HEK293T (cell line): ENCODE data around the gene ERLIN1.
"Not testable (repeated sequence)": the region's sequence is repeated elsewhere in the genome, so short reads cannot be mapped to it uniquely, and the experiment has no call there.

Experiments
- CTCF ChIA-PET: fragments of 350-600 bp; formaldehyde crosslinking; extraction: SDS; loops from one replicate; lab custom pipeline; 2021; ENCODE audit warnings: antibody characterized with exemption, inconsistent platforms; lab: Yijun Ruan, JAX
- POLR2A ChIA-PET: fragments of 350-600 bp; formaldehyde crosslinking; extraction: SDS; loops from one replicate; lab custom pipeline; 2020; ENCODE audit warnings: antibody characterized with exemption, inconsistent platforms; lab: Yijun Ruan, JAX
- DNase-seq: peaks from one replicate; pipeline ENCODE4 v3.0.0; 2012; ENCODE audit warnings: mixed read lengths; ENCODE audit errors: extremely low spot score
- ARNT ChIP-seq: fragments of 450-650 bp; IDR thresholded peaks from 2 replicates; pipeline ENCODE4 v1.6.1; 2017; ENCODE audit warnings: mild to moderate bottlenecking
- BHLHE40 ChIP-seq: fragments of 450-650 bp; IDR thresholded peaks from 2 replicates; pipeline ENCODE4 v1.6.1; 2016; ENCODE audit warnings: mild to moderate bottlenecking, moderate library complexity, borderline replicate concordance
- CTBP1 ChIP-seq: fragments of 450-650 bp; IDR thresholded peaks from 2 replicates; pipeline ENCODE4 v1.6.1; 2016; ENCODE audit warnings: borderline replicate concordance
- ELF4 ChIP-seq: fragments of 450-650 bp; IDR thresholded peaks from 2 replicates; pipeline ENCODE4 v1.6.1; 2017; ENCODE audit warnings: antibody characterized with exemption
- FOXA1 ChIP-seq: fragments of 450-650 bp; IDR thresholded peaks from 2 replicates; pipeline ENCODE4 v1.6.1; 2016; ENCODE audit warnings: mild to moderate bottlenecking
- FOXK2 ChIP-seq: fragments of 450-650 bp; IDR thresholded peaks from 2 replicates; pipeline ENCODE4 v1.6.1; 2016; ENCODE audit warnings: mild to moderate bottlenecking
- FOXM1 ChIP-seq: fragments of 450-650 bp; IDR thresholded peaks from 2 replicates; pipeline ENCODE4 v1.6.1; 2017; ENCODE audit warnings: mild to moderate bottlenecking, borderline replicate concordance
- HDGF ChIP-seq: fragments of 450-650 bp; IDR thresholded peaks from 2 replicates; pipeline ENCODE4 v1.6.1; 2017; ENCODE audit warnings: antibody characterized with exemption, borderline replicate concordance
- L3MBTL2 ChIP-seq: fragments of 450-650 bp; conservative IDR thresholded peaks from 2 replicates; pipeline ENCODE4 v1.6.1; 2016; ENCODE audit warnings: mild to moderate bottlenecking
- LEF1 ChIP-seq: fragments of 450-650 bp; IDR thresholded peaks from 2 replicates; pipeline ENCODE4 v1.6.1; 2017; ENCODE audit warnings: mild to moderate bottlenecking, borderline replicate concordance
- NFRKB ChIP-seq: fragments of 450-650 bp; IDR thresholded peaks from 2 replicates; pipeline ENCODE4 v1.6.1; 2016; ENCODE audit warnings: mild to moderate bottlenecking, moderate library complexity
- SP1 ChIP-seq: fragments of 450-650 bp; IDR thresholded peaks from 2 replicates; pipeline ENCODE4 v1.6.1; 2017
- SUZ12 ChIP-seq: fragments of 450-650 bp; IDR thresholded peaks from 2 replicates; pipeline ENCODE4 v1.6.1; 2016; ENCODE audit warnings: mild to moderate bottlenecking
- TARDBP ChIP-seq: fragments of 450-650 bp; IDR thresholded peaks from 2 replicates; pipeline ENCODE4 v1.6.1; 2016
- ZNF384 ChIP-seq: fragments of 450-650 bp; IDR thresholded peaks from 2 replicates; pipeline ENCODE4 v1.6.1; 2016
- TF ChIP-seq, protein P1 (sequence below): fragments of 450-650 bp; IDR thresholded peaks from 2 replicates; pipeline ENCODE4 v1.6.1; 2016

ERLIN1 gene

DNA sequence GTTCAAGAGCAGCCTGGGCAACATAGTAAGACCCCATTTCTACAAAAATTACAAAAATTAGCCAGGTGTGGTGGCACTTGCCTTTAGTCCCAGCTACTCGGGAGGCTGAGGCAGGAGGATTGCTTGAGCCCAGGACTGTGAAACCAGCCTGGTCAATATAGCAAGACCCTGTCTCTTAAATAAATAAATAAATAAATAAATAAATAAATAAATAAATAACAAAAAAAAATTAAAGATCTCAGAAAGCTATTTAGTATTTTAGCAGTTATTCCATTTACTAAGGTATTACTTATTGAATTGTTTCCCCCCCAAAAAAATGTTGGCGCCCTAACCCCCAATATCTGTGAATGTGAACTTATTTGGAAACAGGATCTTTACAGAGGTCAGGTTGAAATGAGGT lies 53.4 kb downstream of the ERLIN1 start:
- POLR2A ChIA-PET = no interaction called here
- TF ChIP-seq FOXM1 = no peak
- no peak for TF ChIP-seq ELF4
- TF ChIP-seq HDGF = no peak
- TF ChIP-seq, protein P1, sequence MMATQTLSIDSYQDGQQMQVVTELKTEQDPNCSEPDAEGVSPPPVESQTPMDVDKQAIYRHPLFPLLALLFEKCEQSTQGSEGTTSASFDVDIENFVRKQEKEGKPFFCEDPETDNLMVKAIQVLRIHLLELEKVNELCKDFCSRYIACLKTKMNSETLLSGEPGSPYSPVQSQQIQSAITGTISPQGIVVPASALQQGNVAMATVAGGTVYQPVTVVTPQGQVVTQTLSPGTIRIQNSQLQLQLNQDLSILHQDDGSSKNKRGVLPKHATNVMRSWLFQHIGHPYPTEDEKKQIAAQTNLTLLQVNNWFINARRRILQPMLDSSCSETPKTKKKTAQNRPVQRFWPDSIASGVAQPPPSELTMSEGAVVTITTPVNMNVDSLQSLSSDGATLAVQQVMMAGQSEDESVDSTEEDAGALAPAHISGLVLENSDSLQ = no peak
- TF ChIP-seq L3MBTL2 = no peak
- CTCF ChIA-PET = interaction anchor here (0.6 kb wide), 1 partner anchor 160 kb away, joined by 5 read pairs; no protein-coding TSS in a partner anchor
- no peak for DNase-seq

- ChIA-PET POLR2A (no interaction called here), CTCF (no interaction called here)
- TF ChIP-seq HDGF = no peak
- DNase-seq = no peak
Observed at GRCh38 chr10:100131571-100131970, 54.3 kb downstream of the ERLIN1 start.

DNA sequence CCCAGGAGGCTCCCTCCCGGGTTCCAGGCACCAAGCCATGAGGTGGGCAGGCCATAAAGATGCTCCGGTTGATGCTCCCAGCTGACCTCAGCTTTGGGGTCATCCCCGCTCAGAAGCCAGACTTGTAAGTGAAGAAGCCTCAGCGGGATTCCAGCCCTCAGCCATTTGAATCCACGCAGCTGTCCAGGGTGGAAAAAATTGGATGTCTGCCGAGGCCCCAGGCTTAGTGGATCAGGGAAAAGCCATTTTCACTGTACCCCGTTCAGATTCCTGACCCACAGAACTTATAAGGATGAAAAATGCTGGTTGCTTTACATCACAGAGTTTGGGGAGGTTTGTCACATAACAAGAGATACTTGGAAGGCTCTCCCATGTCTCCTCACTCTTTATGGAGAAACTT lies 55.0 kb downstream of the ERLIN1 start:
- ChIA-PET POLR2A (no interaction called here), CTCF (no interaction called here)
- TF ChIP-seq L3MBTL2 (no peak), CTBP1 (no peak), ELF4 (no peak), TARDBP (no peak), ZNF384 (no peak), NFRKB (no peak), SP1 (no peak), HDGF (no peak), ARNT (no peak), FOXM1 (no peak), FOXA1 (no peak), BHLHE40 (no peak), SUZ12 (no peak), FOXK2 (no peak), LEF1 (no peak)
- TF ChIP-seq, protein P1 = no peak
- no peak for DNase-seq

DNA sequence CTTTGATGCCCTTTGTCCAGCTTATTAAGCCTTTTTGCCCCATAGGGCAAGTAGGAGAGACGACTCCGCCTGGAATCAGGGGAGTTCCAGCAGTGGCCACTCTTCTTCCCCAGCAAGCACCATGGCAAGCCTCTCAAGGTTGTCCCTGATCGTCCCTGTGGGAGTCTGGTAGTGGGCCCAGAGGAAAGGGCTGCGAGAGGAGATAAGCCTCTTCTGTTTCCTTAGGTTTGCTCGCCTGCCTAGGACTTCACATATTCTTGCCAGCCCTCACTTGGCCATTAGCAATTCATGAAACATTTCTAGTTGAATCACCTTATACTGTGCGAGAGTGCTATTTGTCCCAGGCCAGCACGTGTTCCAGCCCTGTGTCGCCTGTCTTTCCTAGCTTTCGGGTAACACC lies 56.4 kb downstream of the ERLIN1 start:
- CTCF ChIA-PET = interaction anchor here (1.5 kb wide), 1 partner anchor 284 kb away, joined by 3 read pairs; no protein-coding TSS in a partner anchor
- POLR2A ChIA-PET = no interaction called here
- DNase-seq = no peak
- TF ChIP-seq, protein P1 = no peak
- TF ChIP-seq NFRKB (no peak), LEF1 (no peak), BHLHE40 (no peak), CTBP1 (no peak), SUZ12 (no peak), TARDBP (no peak), FOXK2 (no peak), FOXM1 (no peak), L3MBTL2 (no peak), SP1 (no peak), ARNT (no peak), FOXA1 (no peak), ELF4 (no peak), ZNF384 (no peak), HDGF (no peak)

- DNase-seq = no peak
- CTCF ChIA-PET = interaction anchor here (1.5 kb wide), 1 partner anchor 283 kb away, joined by 3 read pairs; no protein-coding TSS in a partner anchor
- POLR2A ChIA-PET = no interaction called here
- TF ChIP-seq BHLHE40 (no peak), FOXM1 (no peak), ZNF384 (no peak), FOXK2 (no peak), HDGF (no peak), SUZ12 (no peak), SP1 (no peak), ARNT (no peak), NFRKB (no peak), FOXA1 (no peak), LEF1 (no peak), TARDBP (no peak)
Observed at GRCh38 chr10:100128951-100129350, 56.9 kb downstream of the ERLIN1 start.

DNA sequence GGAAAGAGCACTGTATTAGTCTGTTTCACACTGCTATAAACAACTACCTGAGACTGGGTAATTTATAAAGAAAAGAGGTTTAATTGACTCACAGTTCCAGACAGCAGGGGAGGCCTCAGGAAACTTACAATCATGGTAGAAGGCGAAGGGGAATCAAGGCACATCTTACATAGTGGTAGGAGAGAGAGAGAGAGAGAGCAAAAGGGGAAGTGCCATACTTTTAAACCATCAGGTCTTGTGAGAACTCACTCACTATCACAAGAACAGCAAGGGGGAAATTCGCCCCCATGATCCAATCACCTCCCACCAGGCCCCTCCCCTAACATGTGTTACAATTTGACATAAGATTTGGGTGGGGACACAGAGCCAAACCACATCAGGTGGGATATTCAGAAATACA lies 60.5 kb downstream of the ERLIN1 start:
- CTCF ChIA-PET, DNase-seq: not testable (repeated sequence)

DNA sequence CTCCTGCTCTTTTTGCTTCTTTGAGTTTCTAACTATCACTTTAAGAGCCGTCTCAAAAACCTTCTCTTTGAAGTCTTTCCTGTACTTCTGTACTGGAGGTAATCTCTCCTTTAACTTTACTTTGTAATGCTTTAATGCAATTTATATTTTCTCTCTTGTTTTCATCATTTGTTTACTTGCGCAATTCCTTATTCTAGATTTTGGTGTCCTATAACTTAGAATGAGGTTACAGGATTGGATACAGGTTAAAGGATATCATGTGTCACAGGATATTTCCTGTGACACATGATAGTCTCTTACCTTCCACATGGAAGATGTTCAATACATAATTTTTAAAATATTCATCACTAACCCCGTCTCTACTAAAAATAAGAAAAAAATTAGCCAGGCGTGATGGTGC lies 61.7 kb downstream of the ERLIN1 start:
- TF ChIP-seq SP1 (no peak), TARDBP (no peak), HDGF (no peak), LEF1 (no peak), ARNT (no peak), FOXA1 (no peak), NFRKB (no peak)
- TF ChIP-seq, protein P1 = no peak
- no peak for DNase-seq
- CTCF ChIA-PET = no interaction called here
- POLR2A ChIA-PET = no interaction called here

More for the DNA sequence above, 60.5 kb downstream of the ERLIN1 start:
- POLR2A ChIA-PET = not testable (repeated sequence)
